Gastrocnemius medialis (tissue), 4 donors: ENCODE measurements around the gene MST1R. TPM values are rescaled to one million over a fixed set of nuclear protein-coding genes. Genes with fewer than 3 reads are reported as not detected.
A peak's percentile ranks its signal among the peaks of the same experiment; 100 is the strongest.

Experiments used
- ATAC-seq, 2 donors: fragments of 150-250 bp; one replicate each; pipeline ENCODE4 v1.9.1; 2016
- DNase-seq, 2 donors: peaks; one replicate each; pipeline ENCODE4 v3.0.0-alpha.2; 2019
- H3K27ac ChIP-seq, 4 donors: fragments of 200-600 bp; sonication (generic); 1 replicate in 1 of 4; 2 replicates in 3 of 4; pipeline ENCODE4 v1.5.1; 2016 to 2018; ENCODE audit warnings: mild to moderate bottlenecking in 2 of 4, moderate library complexity in 1 of 4
- H3K27me3 ChIP-seq, 3 donors: fragments of 200-600 bp; sonication (generic) in 2 of 3; 1 replicate in 1 of 3; 2 replicates in 2 of 3; pipeline versions ENCODE4 v1.5.1 to v1.6.0; 2016 to 2019; ENCODE audit warnings: mild to moderate bottlenecking in 1 of 3, moderate library complexity in 1 of 3
- H3K36me3 ChIP-seq, 2 donors: fragments of 200-600 bp; sonication (generic) in 1 of 2; one replicate each; pipeline ENCODE4 v1.5.1; 2017 to 2018
- H3K4me1 ChIP-seq, 2 donors: fragments of 200-600 bp; sonication (generic) in 1 of 2; one replicate each; pipeline ENCODE4 v1.5.1; 2016 to 2017; ENCODE audit warnings: mild to moderate bottlenecking in 2 of 2
- H3K4me3 ChIP-seq, 4 donors: fragments of 200-600 bp; sonication (generic) in 3 of 4; 1 replicate in 1 of 4; 2 replicates in 3 of 4; pipeline ENCODE4 v1.5.1; 2016 to 2019; ENCODE audit warnings: mild to moderate bottlenecking in 2 of 4
- H3K9me3 ChIP-seq, 3 donors: fragments of 200-600 bp; sonication (generic) in 2 of 3; 1 replicate in 1 of 3; 2 replicates in 2 of 3; pipeline ENCODE4 v1.5.1; 2016 to 2019
- CTCF ChIP-seq, 5 experiments: fragments of 450-650 bp in 3 of 5; fragments of 200-600 bp in 2 of 5; sonication (generic) in 2 of 5; IDR thresholded peaks in 4 of 5; conservative IDR thresholded peaks in 1 of 5; 1 replicate in 4 of 5; 2 replicates in 1 of 5; pipeline ENCODE4 v1.5.1; 2016 to 2019; ENCODE audit warnings: antibody characterized with exemption in 5 of 5, mild to moderate bottlenecking in 3 of 5, moderate library complexity in 3 of 5
- POLR2A ChIP-seq, 2 donors: fragments of 450-650 bp; IDR thresholded peaks; one replicate each; pipeline ENCODE4 v1.6.1; 2017; ENCODE audit warnings: antibody characterized with exemption in 2 of 2, mild to moderate bottlenecking in 2 of 2, moderate library complexity in 2 of 2
- in situ Hi-C, 4 donors: fragments of 200-750 bp; cut with MboI; loops; one replicate each; pipeline versions ENCODE4 v1.15.0 to v1.8.0; 2017; ENCODE audit warnings: low sequenced_read_pairs in 4 of 4
- intact Hi-C: fragments of 100-400 bp; cut with DNase I; formaldehyde crosslinking; loops from one replicate; pipeline ENCODE4 v1.15.1; 2023; ENCODE audit warnings: low total_unique reads
- total RNA-seq, 4 donors: library from RNA; depleted of rRNA; stranded (reverse); fragments of >200 nt; gene quantifications; one replicate each; pipeline versions ENCODE4 v1.1.0 to v1.2.3, GENCODE V29; 2016

Gene MST1R
- total RNA-seq, 4 donors from 2014 or later, result 0.40 to 0.81 (median 0.51) TPM; not detected in 1

DNA sequence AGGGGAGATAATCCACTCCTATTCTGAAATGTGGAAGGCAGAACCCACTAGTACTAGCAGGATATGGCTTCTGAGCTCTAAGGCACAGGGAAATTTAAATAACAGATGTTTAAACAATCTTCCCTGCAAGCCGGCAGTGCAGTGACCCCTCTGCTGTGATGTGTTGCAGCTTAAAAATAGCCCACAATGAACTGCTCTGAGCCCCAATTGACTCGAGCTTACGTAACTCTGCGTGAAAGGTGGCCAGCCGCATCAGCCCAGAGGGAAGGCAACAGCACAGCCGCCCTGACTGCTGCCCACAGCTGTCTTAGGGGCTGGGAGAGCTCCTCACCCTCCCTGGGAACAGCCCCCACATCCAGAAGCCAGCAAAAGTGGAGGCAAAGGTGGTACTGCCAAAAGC lies 21.5 kb downstream of the MST1R start:
- H3K9me3 ChIP-seq, result no peaks in the 10 kb centered on the region
- H3K4me1 ChIP-seq, result peaks cover 8 to 23% of the 10 kb centered on the region in 2 donors
- DNase-seq, result no peak
- no peaks in the 10 kb centered on the region for H3K27me3 ChIP-seq
- no peak overlapping the region for H3K4me3 ChIP-seq
- peak overlapping the region; percentile 48 to 66 (median 51) for H3K27ac ChIP-seq
- no peak for TF ChIP-seq POLR2A (IDR thresholded peaks at IDR 0.05)
- TF ChIP-seq CTCF (IDR thresholded peaks at IDR 0.05 in 4 of 5, conservative IDR thresholded peaks at IDR 0.05 in 1 of 5), result no peak
- ATAC-seq, result peak; percentile 54 to 78
- in situ Hi-C loops (no loop called here), intact Hi-C loops (no loop called here)
- no peaks in the 10 kb centered on the region for H3K36me3 ChIP-seq

- Histone ChIP-seq H3K36me3 (no peaks in the 10 kb centered on the region), H3K9me3 (no peaks in the 10 kb centered on the region), H3K4me1 (peaks cover 8 to 23% of the 10 kb centered on the region in 2 donors), H3K4me3 (no peak overlapping the region), H3K27ac (peak overlapping the region in 2 of 4 donors; percentile 50 to 52), H3K27me3 (no peaks in the 10 kb centered on the region)
- DNase-seq (no peak), ATAC-seq (no peak)
- intact Hi-C loops, result no loop called here
- no peak for TF ChIP-seq POLR2A (IDR thresholded peaks at IDR 0.05)
- TF ChIP-seq CTCF (IDR thresholded peaks at IDR 0.05 in 4 of 5, conservative IDR thresholded peaks at IDR 0.05 in 1 of 5), result no peak
- in situ Hi-C loops, result no loop called here
Measured at GRCh38 chr3:49880581-49881315, 22.9 kb downstream of the MST1R start.

- in situ Hi-C loops, result no loop called here
- no peak for ATAC-seq
- H3K36me3 ChIP-seq, result no peaks in the 10 kb centered on the region
- H3K4me1 ChIP-seq, result peaks cover 8 to 23% of the 10 kb centered on the region in 2 donors
- H3K27me3 ChIP-seq, result no peaks in the 10 kb centered on the region
- H3K4me3 ChIP-seq, result no peak overlapping the region
- no peak for TF ChIP-seq POLR2A (IDR thresholded peaks at IDR 0.05)
- no peak for TF ChIP-seq CTCF (IDR thresholded peaks at IDR 0.05 in 4 of 5, conservative IDR thresholded peaks at IDR 0.05 in 1 of 5)
- H3K9me3 ChIP-seq, result no peaks in the 10 kb centered on the region
- DNase-seq, result no peak
- H3K27ac ChIP-seq, result no peak overlapping the region
- intact Hi-C loops, result no loop called here
Measured at GRCh38 chr3:49879721-49880120, 24.0 kb downstream of the MST1R start.

DNA sequence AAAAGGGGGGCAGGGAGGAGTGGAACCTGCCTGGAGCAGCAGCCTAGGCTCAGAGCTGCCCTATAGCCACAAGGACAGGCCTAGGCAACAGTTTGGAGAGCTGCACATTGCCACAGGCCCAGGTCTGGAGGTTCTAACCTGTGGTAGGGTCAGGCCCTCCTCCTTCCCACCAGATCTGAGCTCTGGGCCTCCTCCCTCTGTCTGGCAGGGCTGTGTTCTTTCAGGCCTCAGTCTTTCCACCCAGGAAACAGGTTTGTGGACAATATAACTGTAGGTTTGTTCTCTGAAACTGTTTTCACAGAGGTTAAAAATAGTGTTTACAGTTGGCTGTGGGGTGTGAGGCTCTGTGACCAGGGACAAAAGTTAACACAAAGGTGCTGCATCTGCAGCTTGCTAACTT lies 25.0 kb downstream of the MST1R start:
- TF ChIP-seq CTCF (IDR thresholded peaks at IDR 0.05 in 4 of 5, conservative IDR thresholded peaks at IDR 0.05 in 1 of 5) (no peak), POLR2A (IDR thresholded peaks at IDR 0.05) (no peak)
- peaks cover 8 to 23% of the 10 kb centered on the region in 2 donors for H3K4me1 ChIP-seq
- H3K36me3 ChIP-seq, result no peaks in the 10 kb centered on the region
- no peaks in the 10 kb centered on the region for H3K27me3 ChIP-seq
- intact Hi-C loops, result no loop called here
- DNase-seq (no peak), ATAC-seq (no peak)
- no peaks in the 10 kb centered on the region for H3K9me3 ChIP-seq
- no peak overlapping the region for H3K4me3 ChIP-seq
- in situ Hi-C loops, result no loop called here
- no peak overlapping the region for H3K27ac ChIP-seq
